GM21717 (cell line): ENCODE data around the gene KCNE1.
"Not testable (repeated sequence)": the region's sequence is repeated elsewhere in the genome, so short reads cannot be mapped to it uniquely, and the experiment has no call there.

Experiments used
- ATAC-seq: cut with Tn5 transposase; IDR thresholded peaks from one replicate; pipeline ENCODE4 v1.9.1; 2021; ENCODE audit warnings: mild to moderate bottlenecking, moderate library complexity; ENCODE audit not compliant: unreplicated experiment

KCNE1 gene

GRCh38 chr21:34514576-34515115, 2.6 kb upstream of the KCNE1 start:
- ATAC-seq = no peak

- no peak for ATAC-seq
Measured at GRCh38 chr21:34513129-34513675, 1.2 kb upstream of the KCNE1 start.

- no peak for ATAC-seq
Measured at GRCh38 chr21:34511181-34511580, 829 bp downstream of the KCNE1 start.

DNA sequence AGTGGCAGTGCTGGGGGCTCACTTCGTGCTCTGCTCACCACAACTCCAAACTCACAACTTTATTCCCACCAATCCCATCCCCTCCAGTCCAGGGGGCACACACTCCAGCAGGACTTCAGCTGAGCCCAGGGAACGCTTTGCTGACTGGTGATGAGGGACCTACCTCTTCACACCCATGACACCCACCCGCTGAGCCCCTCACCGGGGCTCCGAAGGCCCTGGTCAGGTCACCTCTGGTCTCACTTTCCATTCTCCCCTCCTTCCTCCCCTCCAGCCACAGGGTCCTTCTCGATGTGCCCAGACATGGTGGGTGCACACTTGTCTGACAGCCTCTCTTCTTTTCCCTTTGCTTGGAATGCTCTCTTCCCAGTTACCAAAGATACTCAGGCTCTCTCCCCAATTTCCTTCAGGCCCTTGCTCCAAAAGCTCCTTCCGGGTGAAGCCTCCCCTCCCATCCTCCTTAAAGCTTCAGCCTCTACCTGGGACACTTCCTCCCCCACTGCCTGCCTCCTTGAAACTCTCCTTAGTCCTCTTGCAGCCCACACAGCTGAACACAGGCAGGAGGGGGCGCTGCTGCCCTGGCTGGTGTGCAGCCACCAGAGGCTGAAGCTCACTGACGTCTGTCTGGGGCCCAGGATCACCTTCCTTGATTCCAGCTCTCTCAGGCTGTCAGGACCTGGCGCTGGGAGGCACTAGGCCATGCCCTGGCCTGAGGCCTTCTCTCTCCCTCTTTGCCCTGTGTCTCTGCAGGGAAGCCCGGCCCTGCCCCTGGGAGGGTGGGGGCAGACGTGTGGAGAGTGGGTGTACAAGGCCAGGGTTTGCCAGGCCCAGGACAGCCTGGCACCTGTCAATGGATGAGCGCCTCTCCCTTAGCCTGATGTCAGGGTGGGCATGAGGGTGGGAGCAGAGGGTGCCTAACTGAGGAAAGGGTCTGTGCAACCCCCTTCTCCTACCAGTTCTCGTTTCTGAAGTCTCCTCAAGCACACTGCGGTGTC, 1.6 kb downstream of the KCNE1 start:
- no peak for ATAC-seq

DNA sequence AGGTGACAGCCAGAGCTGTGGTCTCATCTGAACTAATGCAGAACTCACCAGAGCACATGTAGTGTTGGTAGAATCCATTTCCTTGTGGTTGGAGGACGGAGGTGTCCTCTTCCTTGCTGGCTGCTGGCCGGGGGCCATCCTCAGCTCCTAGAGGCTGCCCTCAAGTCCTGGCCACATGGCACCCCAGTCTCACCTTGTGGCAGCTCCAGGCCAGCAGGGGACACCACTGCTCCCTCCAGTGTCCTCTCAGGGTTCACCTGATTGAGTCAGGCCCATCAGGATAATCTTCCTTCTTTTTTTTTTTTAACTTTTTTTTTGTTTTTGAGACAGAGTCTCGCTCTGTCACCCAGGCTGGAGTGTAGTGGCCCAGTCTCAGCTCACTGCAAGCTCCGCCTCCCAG, 2.9 kb downstream of the KCNE1 start:
- no peak for ATAC-seq

- ATAC-seq = no peak
Measured at GRCh38 chr21:34504595-34504994, 7.4 kb downstream of the KCNE1 start.

- ATAC-seq = no peak
Measured at GRCh38 chr21:34502480-34503106, 9.4 kb downstream of the KCNE1 start.

DNA sequence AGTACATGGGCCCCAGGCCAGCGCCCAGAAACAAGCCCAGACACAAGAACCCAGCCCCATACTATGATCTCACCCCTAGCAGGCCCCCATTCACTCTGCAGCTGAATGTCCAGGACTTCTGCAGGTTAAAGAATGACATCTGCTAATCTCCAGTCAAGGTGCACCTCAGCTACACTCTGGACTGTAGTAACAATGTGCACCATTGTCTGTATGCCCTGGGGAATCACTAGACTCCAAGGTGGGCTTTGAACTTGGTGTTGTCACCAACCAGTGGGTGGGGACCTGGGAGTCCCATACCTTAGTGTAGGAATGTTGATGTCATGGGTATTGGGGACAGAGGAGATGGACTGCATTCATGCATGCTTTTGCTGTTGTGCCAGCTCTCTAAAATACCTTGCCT, 10.3 kb downstream of the KCNE1 start:
- ATAC-seq = no peak

DNA sequence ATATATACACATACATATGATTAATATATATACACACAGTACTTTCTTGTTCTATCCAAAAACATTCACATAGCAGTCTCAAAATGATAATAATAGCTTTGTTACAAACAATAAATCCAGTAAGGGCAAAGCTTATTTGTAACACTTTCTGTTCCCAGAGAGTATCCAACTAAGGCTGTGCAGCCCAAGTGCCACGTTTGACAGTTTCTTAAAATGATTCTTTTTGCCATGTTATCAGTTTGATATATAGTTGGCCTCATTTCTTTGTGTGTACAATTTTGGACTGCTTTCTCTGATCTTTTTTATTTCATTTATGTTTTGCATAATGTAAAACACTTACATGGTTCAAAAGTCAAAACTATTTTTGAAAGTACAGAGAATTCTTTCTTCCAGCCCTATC, 11.8 kb downstream of the KCNE1 start:
- no peak for ATAC-seq

DNA sequence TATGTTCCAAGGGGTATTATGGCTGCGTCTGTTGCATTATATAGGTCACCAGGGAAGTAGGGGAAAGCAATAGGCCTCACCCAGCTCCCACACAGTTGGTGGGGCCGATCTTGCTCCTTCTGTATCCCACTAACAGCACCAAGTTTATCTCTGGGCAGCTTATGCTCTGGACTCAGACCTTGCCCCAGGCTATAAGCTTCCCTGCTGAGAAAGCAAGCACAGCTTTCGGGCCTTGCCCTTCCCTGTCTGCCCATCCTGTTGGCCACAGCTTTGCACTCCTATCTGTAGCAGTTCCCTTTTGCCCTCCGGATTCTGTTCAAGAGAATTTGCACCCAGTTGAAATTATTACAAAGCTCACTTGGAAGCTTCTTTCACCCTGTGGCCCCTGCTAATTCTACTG, 12.9 kb downstream of the KCNE1 start:
- ATAC-seq = no peak

GRCh38 chr21:34498623-34499022, 13.4 kb downstream of the KCNE1 start:
- no peak for ATAC-seq

- ATAC-seq = not testable (repeated sequence)
Measured at GRCh38 chr21:34483854-34484253, 28.2 kb downstream of the KCNE1 start.

GRCh38 chr21:34483435-34483834, 28.6 kb downstream of the KCNE1 start:
- not testable (repeated sequence) for ATAC-seq

GRCh38 chr21:34467333-34467732, 44.7 kb downstream of the KCNE1 start:
- not testable (repeated sequence) for ATAC-seq

DNA sequence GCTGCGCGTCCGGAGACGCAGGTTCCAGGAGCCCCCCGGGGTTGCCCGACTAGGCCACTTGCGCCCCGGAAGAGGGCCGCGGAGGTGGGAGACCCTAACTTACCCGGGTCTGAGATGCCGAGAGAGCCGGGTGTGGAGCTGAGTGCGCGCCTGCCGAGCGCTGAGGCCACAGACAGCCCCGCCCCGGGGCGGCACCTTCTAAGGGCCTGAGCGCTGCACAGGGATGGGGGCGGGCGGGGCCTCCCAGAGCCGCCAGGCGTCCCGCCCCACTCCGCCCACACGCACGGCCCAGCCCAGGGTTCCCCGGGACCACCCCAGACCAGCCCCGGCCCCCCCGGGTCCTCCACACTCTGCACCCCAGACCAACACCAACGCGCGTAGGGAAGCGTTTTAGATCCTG, 52.6 kb downstream of the KCNE1 start:
- ATAC-seq = not testable (repeated sequence)

DNA sequence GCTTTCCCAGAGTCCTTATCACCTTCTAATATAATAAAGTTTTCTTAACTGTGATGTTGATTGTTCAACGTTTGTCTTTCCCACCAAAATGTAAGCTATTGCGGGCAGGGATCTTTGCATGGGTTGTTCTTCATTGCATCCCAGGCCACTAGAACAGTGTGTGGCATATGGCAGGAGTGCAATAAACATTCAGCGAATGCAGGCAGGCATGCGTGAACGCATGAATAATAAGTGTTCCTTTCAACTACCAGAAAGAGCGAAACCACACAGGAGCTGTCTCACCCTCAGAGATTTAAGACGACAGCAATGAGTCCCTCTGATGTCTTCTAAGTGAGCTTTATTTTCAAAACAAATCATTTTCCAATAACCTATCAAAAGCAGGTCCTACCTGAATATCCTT, 53.7 kb downstream of the KCNE1 start:
- ATAC-seq = not testable (repeated sequence)

DNA sequence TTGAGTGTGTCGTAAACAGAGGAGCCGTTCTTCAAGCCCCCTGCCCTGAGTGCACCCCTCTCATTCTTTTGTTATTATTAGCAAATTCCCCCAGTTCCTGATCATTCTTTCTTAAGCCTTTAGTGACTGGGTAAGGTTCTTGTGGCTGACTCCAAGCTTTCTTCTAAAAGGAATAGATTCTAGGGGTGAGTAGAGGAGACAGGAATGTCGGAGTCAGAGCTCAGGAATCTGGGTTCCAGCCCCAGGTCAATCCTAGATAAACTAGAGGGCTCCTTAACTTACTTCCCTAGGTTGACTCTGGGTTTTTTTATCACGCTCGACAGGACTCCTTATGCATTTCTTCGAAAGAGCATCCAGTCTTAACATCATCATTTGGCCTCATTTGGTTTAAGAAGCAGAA, 55.8 kb downstream of the KCNE1 start:
- ATAC-seq = not testable (repeated sequence)

DNA sequence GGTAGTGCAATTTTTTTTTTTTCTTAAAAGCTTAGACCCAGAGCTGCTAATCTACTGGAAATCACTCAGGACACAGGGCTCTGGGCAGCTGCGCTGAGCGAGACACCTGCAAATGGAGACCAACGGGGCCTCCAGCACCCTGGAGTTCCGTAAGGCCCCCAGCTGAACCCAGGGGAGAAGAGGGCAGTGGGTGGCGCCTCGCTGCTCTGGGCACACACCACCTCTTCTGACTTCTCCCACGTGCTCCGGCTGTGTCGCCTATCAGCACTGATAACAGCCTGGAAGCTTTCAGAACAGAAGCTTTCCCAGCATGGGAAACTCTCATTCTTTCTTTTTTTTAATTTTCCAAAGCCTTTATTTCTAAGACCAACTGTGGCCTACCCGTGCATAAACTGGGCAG, 56.4 kb downstream of the KCNE1 start:
- not testable (repeated sequence) for ATAC-seq

DNA sequence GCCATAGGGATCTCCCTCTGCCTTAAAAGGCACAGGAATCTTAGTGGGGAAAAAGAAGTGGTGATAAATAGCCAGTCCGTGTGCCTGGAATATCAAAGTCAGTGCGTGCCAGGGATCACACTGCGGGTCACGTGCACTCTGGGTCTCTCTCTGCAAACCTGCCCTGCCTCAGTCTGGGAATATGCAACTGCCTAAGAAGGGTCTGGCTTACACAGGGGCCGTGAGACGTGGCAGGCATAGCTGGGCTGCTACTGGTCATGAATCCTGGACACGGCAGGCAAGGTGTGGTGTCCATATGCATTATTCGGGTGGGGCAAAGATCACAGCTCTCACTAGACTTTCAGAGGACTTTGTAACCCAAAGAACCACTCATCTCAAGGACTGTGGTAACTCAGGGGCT, 65.0 kb downstream of the KCNE1 start:
- ATAC-seq = not testable (repeated sequence)

- not testable (repeated sequence) for ATAC-seq
Measured at GRCh38 chr21:34443486-34443885, 68.5 kb downstream of the KCNE1 start.

- ATAC-seq = not testable (repeated sequence)
Measured at GRCh38 chr21:34429710-34430109, 82.3 kb downstream of the KCNE1 start.
